ENCODE results near the gene SPOCK2.
A peak's percentile ranks its signal among the peaks of the same experiment; 100 is the strongest.

Gene SPOCK2

DNA sequence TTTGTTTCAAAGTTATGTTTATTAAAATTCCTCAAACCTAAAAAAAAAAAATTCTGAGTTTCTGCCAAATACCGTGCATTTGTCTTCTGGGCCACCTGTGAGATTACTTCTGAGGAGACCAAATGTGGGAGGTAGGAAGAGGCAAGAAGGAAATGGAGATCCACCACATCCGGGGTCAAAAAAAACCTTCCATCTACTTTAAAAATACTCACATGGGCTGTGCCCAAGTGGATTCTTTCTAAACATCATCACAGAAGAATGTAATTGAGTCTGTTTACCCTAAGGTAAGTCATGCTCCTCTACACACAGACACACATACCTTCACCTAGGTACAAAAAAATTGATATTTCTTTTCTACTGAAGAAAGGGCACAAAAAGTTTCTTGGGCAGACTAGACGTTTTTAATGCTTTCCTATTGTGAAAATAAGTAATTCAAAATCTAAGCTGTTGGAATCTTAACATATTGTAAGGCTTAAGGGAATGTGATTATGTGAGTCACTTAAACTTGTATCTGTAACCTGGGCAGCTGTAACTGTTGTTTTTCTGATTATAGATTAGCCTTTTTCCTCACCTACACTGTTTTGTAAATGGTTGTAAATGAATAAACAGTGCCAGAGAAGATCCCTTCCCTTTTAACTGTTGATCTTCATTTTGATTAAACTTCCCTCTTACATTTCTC lies 19.1 kb upstream of the SPOCK2 start:
- no peak for DNase-seq

GRCh38 chr10:72106896-72107295 lies 18.5 kb upstream of the SPOCK2 start:
- no peak for DNase-seq

DNA sequence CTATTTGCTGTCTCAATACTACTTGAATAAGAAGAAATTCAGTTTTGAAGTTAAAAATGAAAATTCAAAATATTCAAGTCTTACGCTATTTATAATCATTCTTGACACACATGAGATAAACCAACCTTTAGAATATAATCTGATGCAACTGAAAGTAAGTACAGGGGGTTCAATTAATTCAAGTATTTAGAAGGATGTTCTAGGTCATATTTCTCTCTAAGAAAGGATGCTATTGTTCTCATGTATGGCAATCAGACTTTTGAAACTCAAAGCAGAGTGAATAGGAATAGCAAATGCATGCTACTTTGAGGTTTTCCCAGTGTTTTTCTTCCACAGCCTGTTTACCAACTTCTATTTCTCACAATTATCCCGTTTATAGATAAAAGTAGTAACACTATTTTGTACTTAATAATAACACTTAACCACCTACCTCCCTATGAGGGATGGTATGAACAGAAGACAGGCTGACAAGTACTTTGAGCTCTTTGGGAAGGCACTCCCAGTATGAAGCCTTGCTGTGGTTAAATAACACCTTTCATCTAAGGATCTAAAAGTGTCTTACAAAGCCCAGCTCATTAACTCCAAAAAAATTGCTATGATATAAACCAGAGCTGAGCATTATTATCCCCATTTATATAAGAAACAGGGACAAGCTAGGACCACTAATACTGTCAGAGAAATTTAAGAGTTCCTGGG lies 18.0 kb upstream of the SPOCK2 start:
- DNase-seq, result no peak

DNA sequence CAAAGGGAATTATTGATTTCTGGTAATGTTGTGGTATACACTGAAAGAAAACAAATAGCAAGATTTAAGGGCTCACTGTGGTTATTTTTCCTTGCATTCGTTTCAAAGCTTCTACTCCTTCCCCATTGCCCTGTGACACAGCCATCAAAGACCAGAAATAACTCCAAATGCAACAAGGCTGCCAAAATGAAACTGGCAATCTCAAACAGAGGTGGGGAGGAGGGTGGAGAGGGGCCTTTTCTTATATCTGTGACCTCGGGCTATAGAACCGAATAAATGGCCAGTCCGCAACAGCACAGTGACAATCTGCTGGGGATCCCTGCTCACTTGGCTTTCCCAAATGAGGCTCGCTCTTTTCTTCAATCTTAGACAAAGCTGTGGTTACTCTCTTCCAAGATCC lies 17.4 kb upstream of the SPOCK2 start:
- no peak for DNase-seq

DNA sequence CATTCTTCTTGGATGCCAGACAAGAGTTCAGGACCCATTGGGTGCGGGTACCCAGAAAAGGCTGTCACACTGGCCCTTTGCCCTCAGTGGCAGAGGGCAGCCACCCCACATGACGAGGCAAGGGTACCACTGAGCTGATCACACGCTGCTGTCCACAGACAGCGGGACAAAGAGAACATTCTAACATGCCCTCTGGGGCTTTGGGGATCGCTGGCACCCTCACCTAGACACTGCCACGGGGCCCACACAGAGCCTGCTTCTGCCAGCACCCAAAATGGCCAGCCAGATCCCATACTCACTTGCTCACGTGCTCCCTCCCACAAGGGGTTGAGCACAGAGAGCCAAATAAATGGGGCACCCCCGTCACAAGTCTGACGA lies 16.7 kb upstream of the SPOCK2 start:
- DNase-seq, result no peak

DNA sequence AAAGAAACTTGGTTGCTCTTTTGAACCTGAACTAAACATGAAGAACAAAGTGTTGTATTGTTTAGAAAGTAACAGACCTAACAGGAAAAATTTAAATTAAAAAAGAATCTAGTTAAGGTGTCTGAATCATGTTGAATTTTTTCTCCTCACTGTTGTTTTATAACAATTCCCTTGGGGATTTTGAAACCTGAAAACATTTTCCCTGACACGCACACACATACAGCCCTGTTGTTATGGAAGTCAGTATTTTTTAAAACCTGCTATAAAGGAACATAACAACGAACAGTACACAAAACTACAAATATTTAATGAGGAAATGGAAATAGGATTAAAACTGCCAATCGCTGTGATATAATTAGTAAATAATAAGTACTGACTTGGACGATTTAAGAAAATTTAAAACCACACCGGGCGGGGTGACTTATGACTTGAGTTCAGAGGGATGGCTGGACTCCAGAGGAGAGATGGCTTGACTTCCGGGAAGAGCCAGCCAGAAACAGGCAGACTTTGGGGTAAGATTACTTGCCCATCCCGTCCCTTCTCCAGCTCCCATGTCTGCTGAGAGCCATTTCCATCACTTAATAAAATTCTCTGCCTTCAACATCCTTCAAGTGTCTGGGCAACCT lies 16.2 kb upstream of the SPOCK2 start:
- no peak for DNase-seq

DNA sequence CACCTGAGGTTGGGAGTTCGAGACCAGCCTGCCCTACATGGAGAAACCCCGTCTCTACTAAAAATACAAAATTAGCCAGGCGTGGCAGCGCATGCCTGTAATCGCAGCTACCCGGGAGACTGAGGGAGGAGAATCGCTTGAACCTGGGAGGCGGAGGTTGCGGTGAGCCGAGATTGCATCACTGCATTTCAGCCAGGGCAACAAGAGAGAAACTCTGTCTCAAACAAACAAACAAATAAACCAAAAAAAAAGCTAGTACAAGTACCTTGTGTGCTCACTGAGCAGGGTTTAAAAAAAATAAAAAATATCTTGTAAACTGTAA lies 11.2 kb upstream of the SPOCK2 start:
- DNase-seq, result no peak

DNA sequence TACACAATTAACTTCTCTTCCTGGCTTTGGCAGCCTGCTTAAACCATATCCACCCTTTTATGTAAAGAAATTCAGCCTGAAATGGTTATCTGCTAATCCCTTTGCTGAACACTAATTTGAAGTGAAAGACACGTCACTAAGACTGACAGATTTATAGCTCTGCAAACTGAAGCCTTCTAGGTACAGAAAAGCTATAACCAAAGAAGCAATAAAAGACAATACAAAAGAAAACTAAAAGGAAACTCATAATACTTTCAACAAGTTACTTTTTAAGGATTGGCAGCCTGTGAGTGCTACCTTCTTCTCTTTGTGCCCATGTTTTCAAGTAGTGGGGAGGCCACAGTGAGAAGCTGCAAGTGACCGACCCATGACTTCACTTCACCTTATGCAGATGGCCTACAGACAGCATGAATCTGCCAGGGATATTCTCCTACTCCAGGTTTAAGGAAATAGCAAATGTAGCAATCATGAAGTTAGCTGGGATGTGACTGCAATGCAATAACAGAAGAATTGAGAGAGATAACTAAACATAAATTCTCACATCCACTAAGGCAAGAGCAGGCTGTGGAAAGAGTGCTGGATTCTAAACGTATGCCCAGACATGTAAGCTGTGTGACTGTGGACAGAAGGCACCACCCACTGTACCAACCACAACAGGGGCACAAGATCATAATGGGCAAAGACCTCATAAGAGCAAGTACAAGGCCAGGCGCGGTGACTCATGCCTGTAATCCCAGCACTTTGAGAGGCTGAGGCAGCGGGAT lies 10.7 kb upstream of the SPOCK2 start:
- DNase-seq, result no peak

GRCh38 chr10:72098301-72098835 lies 10.0 kb upstream of the SPOCK2 start:
- no peak for DNase-seq

- DNase-seq, result peak; percentile 45
Measured at GRCh38 chr10:72097448-72098300, 9.3 kb upstream of the SPOCK2 start.

GRCh38 chr10:72096115-72097000 lies 8.0 kb upstream of the SPOCK2 start:
- DNase-seq, result peak; percentile 10

- no peak for DNase-seq
Measured at GRCh38 chr10:72095195-72095594, 6.8 kb upstream of the SPOCK2 start.

DNA sequence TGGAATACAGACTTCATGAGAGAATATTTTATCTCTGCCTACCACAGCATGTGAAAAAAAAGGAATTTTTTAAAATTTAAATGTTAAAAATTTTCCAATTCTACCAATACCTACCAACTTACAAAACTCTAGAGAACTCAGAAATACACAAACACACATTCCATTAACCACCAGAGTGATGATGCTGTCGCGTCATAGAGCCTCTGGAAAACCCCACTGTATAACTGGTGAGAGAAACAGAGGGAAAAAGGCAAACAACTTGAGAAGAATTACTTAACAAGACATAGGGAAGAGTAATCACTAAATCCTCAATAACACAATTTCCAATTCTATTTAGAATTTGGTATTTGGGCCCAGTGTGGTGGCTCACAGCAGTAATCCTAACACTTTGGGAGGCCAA lies 6.2 kb upstream of the SPOCK2 start:
- DNase-seq, result no peak

GRCh38 chr10:72093450-72093849 lies 5.1 kb upstream of the SPOCK2 start:
- no peak for DNase-seq

GRCh38 chr10:72092987-72093386 lies 4.6 kb upstream of the SPOCK2 start:
- no peak for DNase-seq

DNA sequence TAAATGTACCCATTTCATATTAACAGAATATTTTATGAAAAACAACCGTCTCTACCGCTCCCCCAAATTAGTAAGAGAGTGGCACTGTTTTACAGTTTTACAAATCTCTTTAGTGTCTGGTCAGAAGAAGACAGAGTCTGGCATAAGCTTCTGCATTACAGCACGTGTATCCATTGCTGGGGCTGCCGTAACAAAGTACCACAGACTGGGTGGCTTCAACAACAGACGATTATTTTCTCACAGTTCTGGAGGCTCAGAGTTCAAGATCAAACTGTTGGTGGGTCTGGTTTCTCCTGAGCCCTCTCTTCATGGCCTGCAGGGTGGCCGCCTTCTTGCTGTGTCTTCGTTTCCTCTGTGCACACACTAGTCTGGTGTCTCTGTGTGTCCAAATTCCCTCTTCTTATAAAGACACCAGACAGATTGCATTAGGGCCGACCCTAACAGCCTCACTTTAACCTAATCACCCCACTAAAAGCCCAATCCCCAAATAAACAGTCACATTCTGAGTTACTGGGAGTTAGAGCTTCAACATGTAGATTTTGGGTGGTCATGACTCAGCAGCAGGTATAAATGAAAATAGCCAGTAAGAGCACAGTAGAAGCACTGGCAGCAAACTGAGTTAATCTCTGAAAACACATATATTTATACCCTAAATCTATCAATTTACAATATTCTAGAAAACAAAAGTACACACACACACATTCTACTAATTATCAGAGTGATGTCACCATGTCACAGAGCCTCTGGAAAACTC lies 4.0 kb upstream of the SPOCK2 start:
- no peak for DNase-seq

GRCh38 chr10:72090326-72090725 lies 2.0 kb upstream of the SPOCK2 start:
- no peak for DNase-seq

- DNase-seq, result peak; percentile 5
Measured at GRCh38 chr10:72089618-72090017, 1.3 kb upstream of the SPOCK2 start.

- peak; percentile 46 for DNase-seq
Measured at GRCh38 chr10:72088889-72089575, 681 bp upstream of the SPOCK2 start.

DNA sequence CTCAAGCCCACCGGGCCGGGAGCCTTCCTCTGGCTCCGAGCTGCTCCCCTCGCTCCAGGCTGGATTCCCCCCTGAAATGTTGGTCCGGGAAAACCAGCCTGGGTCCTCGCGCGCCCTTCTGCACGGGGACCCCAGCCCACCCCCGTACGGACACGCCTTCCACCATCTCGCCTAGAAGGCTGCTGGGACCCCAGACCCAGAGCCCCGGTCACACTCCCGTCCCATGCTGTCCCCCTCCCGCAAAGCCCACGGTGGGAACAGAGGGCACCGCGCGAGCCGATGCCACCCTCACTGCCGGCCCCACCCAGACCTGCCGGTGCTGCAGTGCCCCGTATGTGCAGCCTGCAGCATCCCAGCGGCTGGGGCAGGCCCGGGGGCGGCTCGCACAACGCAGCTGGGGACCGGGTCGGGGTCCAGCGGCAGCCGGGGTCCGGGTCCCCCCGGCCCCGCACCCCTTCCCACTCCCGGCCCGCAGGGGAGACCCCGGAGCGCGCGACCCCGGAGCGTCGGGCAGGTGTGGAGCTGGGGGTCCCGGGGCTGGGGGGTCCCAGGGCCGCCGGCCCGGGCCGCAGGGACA lies 871 bp downstream of the SPOCK2 start:
- no peak for DNase-seq
